GM12874 (cell line): ENCODE results near the gene MYL12B.

Experiments
- CTCF ChIP-seq: IDR thresholded peaks from 2 replicates; pipeline ENCODE4 v1.5.1; 2011; ENCODE audit warnings: low read depth, mild to moderate bottlenecking, control low read depth, low read length, moderate library complexity; ENCODE audit not compliant: insufficient read depth

Gene MYL12B

DNA sequence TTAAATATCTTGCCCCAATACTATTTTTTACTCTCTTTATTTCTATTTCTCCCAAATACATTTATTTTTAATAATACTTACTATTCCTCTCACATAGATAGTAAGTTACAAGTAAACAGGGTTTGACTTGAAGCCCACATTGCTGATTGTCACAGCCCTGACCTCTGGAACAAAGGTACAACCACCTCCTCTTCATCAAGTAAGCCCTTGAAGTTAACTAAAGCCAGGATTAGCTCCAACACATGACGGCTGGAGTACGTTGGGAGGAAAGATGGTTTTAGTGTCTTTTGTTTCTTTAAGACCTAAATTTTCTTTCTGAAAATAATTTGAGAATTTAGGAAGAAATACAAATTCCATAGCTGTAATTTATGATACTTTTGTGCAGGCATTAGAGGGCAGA, 43.1 kb upstream of the MYL12B start:
- TF ChIP-seq CTCF, result no peak

DNA sequence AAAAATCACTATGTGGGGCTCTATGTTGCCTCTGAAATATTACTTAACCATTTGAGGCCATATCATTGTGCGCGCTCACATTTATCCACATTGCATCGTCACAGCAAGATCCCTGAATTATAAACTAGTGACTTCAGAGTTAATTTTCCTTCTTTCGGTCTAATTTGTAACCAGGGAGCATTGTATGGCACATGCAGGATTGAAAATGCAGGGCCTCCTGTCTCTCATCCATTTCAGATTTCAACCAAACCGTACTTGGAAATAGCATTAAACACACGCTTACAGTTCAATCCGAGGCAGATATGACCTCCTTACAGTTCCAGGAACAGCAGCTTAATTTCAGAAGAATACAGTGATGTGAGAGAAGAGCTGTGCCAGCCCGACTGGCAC, 42.7 kb upstream of the MYL12B start:
- TF ChIP-seq CTCF, result no peak

- TF ChIP-seq CTCF, result no peak
Measured at GRCh38 chr18:3219631-3220335, 42.1 kb upstream of the MYL12B start, which contains the start of gene MYOM1. MYOM1 (minus strand) TSS chr18:3219968; CDS start chr18:3215223, 4,745 bp downstream.

GRCh38 chr18:3221496-3221895, 40.4 kb upstream of the MYL12B start:
- TF ChIP-seq CTCF, result no peak

- TF ChIP-seq CTCF, result no peak
Measured at GRCh38 chr18:3223356-3223755, 38.6 kb upstream of the MYL12B start.

- TF ChIP-seq CTCF, result no peak
Measured at GRCh38 chr18:3224223-3224622, 37.7 kb upstream of the MYL12B start.

DNA sequence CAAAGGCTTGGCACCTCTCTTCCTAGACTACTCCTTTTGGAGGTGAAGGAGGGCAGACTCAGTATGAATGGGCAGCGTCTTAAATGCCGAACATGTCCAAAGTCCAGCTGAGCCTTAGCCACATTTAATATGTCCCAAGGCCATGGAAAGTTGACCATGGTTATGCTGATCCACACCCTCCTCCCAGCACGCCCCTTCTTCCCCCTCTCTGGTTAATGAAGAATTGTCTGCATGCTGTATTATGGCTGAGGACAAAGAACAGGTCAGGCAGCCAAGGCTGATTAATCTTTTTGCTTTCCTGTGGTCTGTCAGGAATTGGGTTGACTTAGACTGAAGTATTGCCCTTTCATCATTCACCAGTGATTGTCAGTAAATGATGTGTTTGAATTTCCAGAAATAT, 36.3 kb upstream of the MYL12B start:
- no peak for TF ChIP-seq CTCF
